Omental fat pad (tissue), 4 donors: Measurements from ENCODE around the gene MATN1. TPM values are rescaled to one million over a fixed set of nuclear protein-coding genes. Genes with fewer than 3 reads are reported as not detected.

Experiments
- ATAC-seq: fragments of 150-250 bp; one replicate; pipeline ENCODE4 v1.9.1; 2016; ENCODE audit warnings: mild to moderate bottlenecking, moderate library complexity; ENCODE audit not compliant: low FRiP score
- DNase-seq: peaks from one replicate; pipeline ENCODE4 v3.0.0-alpha.2; 2019; ENCODE audit warnings: low spot score
- total RNA-seq, 4 donors: library from RNA; depleted of rRNA; stranded (reverse); fragments of >200 nt; gene quantifications; one replicate each; pipeline ENCODE4 v1.1.0, GENCODE V29; 2016
- TF ChIP-seq, protein P1 (sequence below), 3 donors: fragments of 450-650 bp; IDR thresholded peaks; one replicate each; pipeline ENCODE4 v1.5.1; 2016 to 2017; ENCODE audit warnings: antibody characterized with exemption in 3 of 3, mild to moderate bottlenecking in 3 of 3, moderate library complexity in 2 of 3

Gene MATN1
- total RNA-seq, 4 donors from 2014 or later, result 0.28 to 0.84 TPM; not detected in 2

DNA sequence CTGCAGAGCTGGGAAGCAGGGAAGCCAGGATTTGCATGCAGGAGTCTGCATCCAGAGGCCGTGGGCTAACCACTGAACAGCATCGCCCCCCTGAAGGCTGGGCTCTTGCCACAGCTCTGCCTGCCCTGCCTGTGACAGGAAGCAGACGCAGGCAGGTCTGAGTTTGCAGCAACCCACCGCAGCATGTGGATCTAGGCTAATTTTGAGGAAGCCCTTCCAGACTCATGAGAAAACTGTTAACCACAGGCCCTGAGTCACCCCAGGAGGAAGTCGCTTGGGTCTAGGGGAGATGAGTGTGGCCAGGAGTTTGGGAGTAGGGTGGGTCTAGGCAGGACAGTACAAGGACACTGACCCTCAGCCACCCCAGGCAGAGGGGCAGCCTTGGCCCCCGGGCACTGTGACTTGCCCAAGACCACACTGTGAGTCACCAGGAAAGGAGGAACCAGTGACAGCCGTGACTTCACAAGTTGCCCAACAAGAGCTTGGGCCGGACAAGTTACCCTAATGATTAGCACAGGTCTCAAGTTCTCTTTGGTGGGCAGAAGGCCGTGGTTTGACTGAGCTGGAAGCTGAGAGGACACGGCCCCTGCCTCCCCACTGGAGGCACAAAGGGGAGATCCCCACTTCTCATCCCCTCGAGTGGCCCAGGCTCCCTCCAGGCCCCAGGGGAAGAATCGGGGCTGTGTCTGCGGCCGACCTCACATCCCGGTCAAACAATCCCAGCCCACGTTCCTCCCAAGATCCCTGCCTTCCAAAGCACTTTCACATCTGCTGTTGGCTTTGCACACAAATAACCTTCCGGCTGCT lies 33.4 kb upstream of the MATN1 start:
- TF ChIP-seq, protein P1, sequence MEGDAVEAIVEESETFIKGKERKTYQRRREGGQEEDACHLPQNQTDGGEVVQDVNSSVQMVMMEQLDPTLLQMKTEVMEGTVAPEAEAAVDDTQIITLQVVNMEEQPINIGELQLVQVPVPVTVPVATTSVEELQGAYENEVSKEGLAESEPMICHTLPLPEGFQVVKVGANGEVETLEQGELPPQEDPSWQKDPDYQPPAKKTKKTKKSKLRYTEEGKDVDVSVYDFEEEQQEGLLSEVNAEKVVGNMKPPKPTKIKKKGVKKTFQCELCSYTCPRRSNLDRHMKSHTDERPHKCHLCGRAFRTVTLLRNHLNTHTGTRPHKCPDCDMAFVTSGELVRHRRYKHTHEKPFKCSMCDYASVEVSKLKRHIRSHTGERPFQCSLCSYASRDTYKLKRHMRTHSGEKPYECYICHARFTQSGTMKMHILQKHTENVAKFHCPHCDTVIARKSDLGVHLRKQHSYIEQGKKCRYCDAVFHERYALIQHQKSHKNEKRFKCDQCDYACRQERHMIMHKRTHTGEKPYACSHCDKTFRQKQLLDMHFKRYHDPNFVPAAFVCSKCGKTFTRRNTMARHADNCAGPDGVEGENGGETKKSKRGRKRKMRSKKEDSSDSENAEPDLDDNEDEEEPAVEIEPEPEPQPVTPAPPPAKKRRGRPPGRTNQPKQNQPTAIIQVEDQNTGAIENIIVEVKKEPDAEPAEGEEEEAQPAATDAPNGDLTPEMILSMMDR (IDR thresholded peaks at IDR 0.05), result no peak
- ATAC-seq, result peak; percentile 41
- DNase-seq, result peak; percentile 49

DNA sequence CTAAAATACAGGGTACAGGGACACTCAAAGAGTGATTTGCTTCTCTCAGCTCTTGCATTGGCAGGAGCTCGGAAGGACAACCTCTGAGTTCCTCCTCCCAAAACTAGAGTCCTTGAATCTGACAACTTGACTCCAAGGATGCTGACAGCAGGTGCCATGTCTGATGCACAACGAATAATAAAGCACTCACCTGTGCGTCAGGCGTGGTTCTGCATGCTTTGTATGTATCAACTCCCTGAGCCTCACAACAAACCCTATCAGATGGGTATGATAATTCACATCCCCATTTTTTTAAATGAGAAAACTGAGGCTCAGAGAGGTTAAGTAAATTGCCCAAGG lies 32.8 kb upstream of the MATN1 start:
- ATAC-seq (no peak), DNase-seq (no peak)
- TF ChIP-seq, protein P1 (IDR thresholded peaks at IDR 0.05), result no peak

DNA sequence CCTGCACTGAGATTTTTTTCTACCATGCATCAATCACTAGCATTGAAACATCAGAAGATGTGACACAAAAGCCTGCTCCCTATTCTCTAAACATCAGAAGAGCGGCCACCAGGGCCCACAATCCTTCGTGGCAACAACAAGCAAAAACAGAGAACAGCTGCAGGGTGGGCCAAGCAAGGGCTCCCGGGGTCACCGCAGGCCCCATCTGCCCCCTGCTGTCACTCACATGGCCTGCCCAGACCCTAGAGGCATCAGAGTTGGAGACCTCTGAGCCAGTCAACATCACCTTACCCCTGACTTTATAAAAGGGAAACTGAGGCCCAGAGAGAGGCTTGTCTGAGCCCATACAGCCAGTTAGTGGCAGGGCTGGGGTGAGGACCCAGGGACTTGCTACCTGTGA lies 32.4 kb upstream of the MATN1 start:
- no peak for ATAC-seq
- no peak for DNase-seq
- TF ChIP-seq, protein P1 (IDR thresholded peaks at IDR 0.05), result no peak

DNA sequence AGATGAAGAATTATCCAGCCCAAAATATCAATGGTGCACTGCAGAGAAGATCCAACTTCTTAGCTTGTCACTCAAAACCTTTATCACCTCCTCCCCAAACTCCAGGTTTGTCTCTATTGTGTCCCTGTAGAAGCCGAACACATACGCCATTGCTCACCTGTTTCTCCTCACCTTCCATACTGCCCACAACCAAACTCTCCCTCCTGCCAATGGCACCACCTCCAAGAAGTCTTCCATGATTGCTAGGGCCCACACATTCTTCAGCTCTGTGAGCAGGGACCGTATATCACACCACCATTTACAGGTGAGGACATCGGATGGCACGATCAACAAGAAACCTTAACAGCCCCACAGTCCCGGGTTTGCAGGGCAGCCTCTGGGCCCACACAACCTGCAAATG lies 31.9 kb upstream of the MATN1 start:
- ATAC-seq (no peak), DNase-seq (no peak)
- TF ChIP-seq, protein P1 (IDR thresholded peaks at IDR 0.05), result no peak

DNA sequence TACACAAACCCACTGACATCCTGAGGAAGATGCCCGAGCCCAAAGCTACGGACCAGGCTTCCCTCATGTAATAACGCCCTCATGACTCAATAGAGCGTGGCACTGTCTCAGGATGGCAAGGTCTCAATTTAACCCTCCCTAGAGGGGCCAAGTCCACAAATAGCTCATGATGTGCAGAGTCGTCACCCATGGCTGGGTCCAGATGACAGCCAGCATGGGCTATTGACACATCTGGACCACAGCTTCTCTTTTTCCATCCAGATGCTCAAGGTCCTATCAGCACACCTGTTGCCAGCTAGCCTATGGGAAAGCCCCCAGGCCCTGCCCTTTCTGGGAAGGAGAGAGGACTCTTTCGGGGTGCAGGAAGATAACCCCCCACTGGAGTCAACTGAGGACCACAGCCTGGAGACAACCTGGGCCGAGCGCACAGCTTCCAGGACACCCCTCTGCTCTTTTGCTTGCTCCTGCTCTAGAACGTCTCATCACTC lies 31.3 kb upstream of the MATN1 start:
- TF ChIP-seq, protein P1 (IDR thresholded peaks at IDR 0.05), result no peak
- DNase-seq, result no peak
- no peak for ATAC-seq

DNA sequence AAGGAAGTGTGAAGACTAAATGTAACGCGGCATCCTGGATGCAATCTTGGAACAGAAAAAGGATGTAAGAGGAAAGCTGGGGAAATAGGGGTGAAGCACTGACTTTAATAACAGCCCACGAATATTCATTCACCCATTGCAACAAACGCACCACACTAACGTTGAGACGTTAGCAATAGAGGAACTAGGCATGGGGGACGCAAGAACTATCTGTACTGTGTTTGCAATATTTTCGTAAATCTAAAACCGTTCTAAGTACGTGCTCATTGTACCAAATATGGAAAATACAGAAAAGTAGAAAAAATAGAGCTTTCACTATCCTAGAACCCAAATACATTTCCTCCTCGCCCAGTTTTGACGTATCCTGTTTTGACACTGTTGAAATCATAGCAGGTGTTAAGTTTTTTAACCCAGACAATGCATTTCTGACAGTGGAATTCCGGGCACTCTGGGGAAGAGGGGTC lies 30.3 kb upstream of the MATN1 start:
- TF ChIP-seq, protein P1 (IDR thresholded peaks at IDR 0.05), result no peak
- DNase-seq (no peak), ATAC-seq (no peak)

DNA sequence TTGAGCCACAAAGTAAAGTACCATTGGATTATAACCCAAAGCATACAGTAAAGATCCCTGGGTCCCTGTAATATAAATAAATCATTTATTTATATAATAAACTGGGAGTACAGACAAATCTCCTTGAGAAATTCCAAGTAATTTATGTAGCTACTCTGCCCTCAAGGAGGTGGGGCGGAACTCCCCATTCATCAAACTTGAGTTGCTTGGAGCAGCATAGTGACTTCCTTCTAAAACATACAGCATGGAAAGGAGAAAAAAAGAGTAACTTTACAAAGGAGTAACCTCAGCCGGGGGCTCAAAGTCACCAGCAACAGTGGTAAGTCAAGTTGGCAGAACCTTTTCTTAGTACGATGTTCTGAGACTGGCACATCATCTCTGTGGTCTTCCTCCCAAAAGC lies 29.7 kb upstream of the MATN1 start:
- ATAC-seq (no peak), DNase-seq (no peak)
- TF ChIP-seq, protein P1 (IDR thresholded peaks at IDR 0.05), result no peak
